Endothelial cell of umbilical vein (primary cell): ENCODE results near the gene PRKCD. TPM values are rescaled to one million over a fixed set of nuclear protein-coding genes. Genes with fewer than 3 reads are reported as not detected.

ENCODE experiments used
- BruUV-seq: library from RNA; stranded (reverse); fragments of 400-500 nt; replicated peaks from 2 replicates; lab custom pipeline; 2021; lab: Mats Ljungman, UMichigan
- CTCF ChIA-PET: fragments of 300-600, 350-600 bp; sonication (Branson Sonifier 250); formaldehyde crosslinking; loops from one replicate; lab custom pipeline; 2021; ENCODE audit warnings: antibody characterized with exemption, inconsistent platforms; lab: Charles Lee
- POLR2A ChIA-PET: fragments of 300-600, 350-600 bp; sonication (Branson Sonifier 250); formaldehyde crosslinking; loops from one replicate; lab custom pipeline; 2021; ENCODE audit warnings: antibody characterized with exemption, inconsistent platforms; lab: Charles Lee
- DNase-seq: peaks from one replicate; pipeline ENCODE4 v3.0.0-alpha.2; 2011; ENCODE audit warnings: low read depth, low spot score
- FAIRE-seq: peaks from 2 replicates; lab custom pipeline; 2011; peaks lifted over from hg19 to GRCh38; lab: Jason Lieb, UNC
- H2AFZ ChIP-seq: 2 replicates; pipeline ENCODE4 v1.6.0; 2012; ENCODE audit warnings: low read depth, low read length, control low read depth, inconsistent platforms
- H3K27ac ChIP-seq: 2 replicates; pipeline ENCODE4 v1.5.1; 2011; ENCODE audit warnings: low read depth, mild to moderate bottlenecking, control low read depth, low read length, moderate library complexity; ENCODE audit not compliant: insufficient read depth
- H3K27me3 ChIP-seq, 2 experiments: 2 replicates each; pipeline versions ENCODE4 v1.6.0 to v1.6.1; 2011; ENCODE audit warnings: low read length in 2 of 2, mixed read lengths in 1 of 2; ENCODE audit not compliant: control insufficient read depth in 2 of 2, insufficient read depth in 2 of 2
- H3K36me3 ChIP-seq, 2 experiments: 2 replicates in 1 of 2; 3 replicates in 1 of 2; pipeline ENCODE4 v1.5.1; 2011; ENCODE audit warnings: low read length in 2 of 2, mild to moderate bottlenecking in 1 of 2, moderate library complexity in 1 of 2; ENCODE audit not compliant: control insufficient read depth in 2 of 2, insufficient read depth in 2 of 2; ENCODE audit errors: extremely low read depth in 1 of 2
- H3K4me1 ChIP-seq: 3 replicates; pipeline ENCODE4 v1.5.1; 2011; ENCODE audit warnings: mild to moderate bottlenecking, low read length; ENCODE audit not compliant: control insufficient read depth, insufficient read depth; ENCODE audit errors: extremely low read depth
- H3K4me2 ChIP-seq: 2 replicates; pipeline ENCODE4 v1.6.1; 2011; ENCODE audit warnings: low read length, control low read depth, mixed read lengths; ENCODE audit not compliant: insufficient read depth
- H3K4me3 ChIP-seq, 3 experiments: fragments of 200-600 bp in 1 of 3; sonication (generic), shearing (Covaris generic) in 1 of 3; replicated peaks in 1 of 3; 2 replicates each; pipeline ENCODE4 v1.5.1; 2011 to 2016; ENCODE audit warnings: control low read depth in 3 of 3, low read length in 3 of 3, mild to moderate bottlenecking in 2 of 3, inconsistent platforms in 1 of 3, low read depth in 1 of 3, moderate library complexity in 1 of 3; ENCODE audit not compliant: insufficient read depth in 1 of 3
- H3K79me2 ChIP-seq: 2 replicates; pipeline ENCODE4 v1.6.0; 2012; ENCODE audit warnings: low read length, inconsistent platforms; ENCODE audit not compliant: control insufficient read depth, insufficient read depth
- H3K9ac ChIP-seq: replicated peaks from 2 replicates; pipeline ENCODE3; 2011; ENCODE audit warnings: low read length, control low read depth; ENCODE audit not compliant: insufficient read depth; ENCODE audit errors: extremely low read depth
- H3K9me1 ChIP-seq: replicated peaks from 3 replicates; pipeline ENCODE4 v1.6.0; 2011; ENCODE audit warnings: mild to moderate bottlenecking, low read length; ENCODE audit not compliant: control insufficient read depth, insufficient read depth; ENCODE audit errors: extremely low read depth
- H3K9me3 ChIP-seq: replicated peaks from 2 replicates; pipeline ENCODE4 v1.5.1; 2012; ENCODE audit warnings: low read length, inconsistent platforms; ENCODE audit not compliant: control insufficient read depth, insufficient read depth
- H4K20me1 ChIP-seq: replicated peaks from 2 replicates; pipeline ENCODE3; 2011; ENCODE audit warnings: mild to moderate bottlenecking, low read length; ENCODE audit not compliant: control insufficient read depth, insufficient read depth; ENCODE audit errors: extremely low read depth
- EZH2 ChIP-seq: IDR thresholded peaks from 2 replicates; pipeline ENCODE4 v1.6.1; 2012; ENCODE audit warnings: borderline replicate concordance, low read depth, mild to moderate bottlenecking, moderate library complexity, low read length, inconsistent platforms; ENCODE audit not compliant: severe bottlenecking
- FOS ChIP-seq: IDR thresholded peaks from 2 replicates; pipeline ENCODE4 v1.6.1; 2011; ENCODE audit warnings: mild to moderate bottlenecking, low read length, moderate library complexity, borderline replicate concordance; ENCODE audit not compliant: insufficient read depth
- GATA2 ChIP-seq: IDR thresholded peaks from 2 replicates; pipeline ENCODE4 v1.7.0; 2011; ENCODE audit warnings: low read depth, mild to moderate bottlenecking, moderate library complexity, mixed read lengths, low read length; ENCODE audit not compliant: insufficient read length, insufficient read depth
- JUN ChIP-seq: IDR thresholded peaks from 2 replicates; pipeline ENCODE4 v1.6.1; 2011; ENCODE audit warnings: borderline replicate concordance, low read depth; ENCODE audit not compliant: insufficient read length, insufficient read depth
- MYC ChIP-seq: IDR thresholded peaks from one replicate; pipeline ENCODE4 v1.6.1; 2011; ENCODE audit warnings: mild to moderate bottlenecking, low read depth, low read length
- POLR2A ChIP-seq: IDR thresholded peaks from 2 replicates; pipeline ENCODE4 v1.6.1; 2012; ENCODE audit warnings: low read depth, mild to moderate bottlenecking, control low read depth, low read length
- POLR2AphosphoS5 ChIP-seq: IDR thresholded peaks from 2 replicates; pipeline ENCODE4 v1.6.1; 2012; ENCODE audit warnings: low read depth, mild to moderate bottlenecking, control low read depth, low read length, moderate library complexity; ENCODE audit not compliant: insufficient read depth
- dilution Hi-C: fragments of 300-500 bp; cut with MboI; formaldehyde crosslinking; loops from one replicate; pipeline ENCODE4 v1.15.0; 2019; ENCODE audit warnings: low sequenced_read_pairs; ENCODE audit not compliant: extremely low pct_ligation_motif_present
- intact Hi-C: fragments of 100-400 bp; cut with micrococcal nuclease; formaldehyde crosslinking; loops from one replicate; pipeline ENCODE4 v1.10.0; 2022
- polyA plus RNA-seq, 4 experiments: library from polyadenylated mRNA; depleted of rRNA in 3 of 4; stranded (reverse) in 3 of 4; unstranded in 1 of 4; fragments of >200 nt; gene quantifications; 2 replicates each; pipeline versions ENCODE4 v1.2.1 to v1.2.3, GENCODE V29; 2011 to 2012; ENCODE audit warnings: missing spikeins in 1 of 4
- total RNA-seq: library from RNA; stranded (reverse); gene quantifications from 2 replicates; pipeline ENCODE4 v1.2.3, GENCODE V29; 2021
- TF ChIP-seq, protein P1 (sequence below), 2 donors: IDR thresholded peaks; 1 replicate in 1 of 2; 2 replicates in 1 of 2; pipeline ENCODE4 v1.5.1; 2011; ENCODE audit warnings: low read length in 2 of 2, mild to moderate bottlenecking in 2 of 2, moderate library complexity in 2 of 2, control low read depth in 1 of 2, inconsistent platforms in 1 of 2, low read depth in 1 of 2; ENCODE audit not compliant: insufficient read depth in 1 of 2; ENCODE audit errors: extremely low read depth in 1 of 2
- TF ChIP-seq, protein P2 (sequence below): IDR thresholded peaks from 2 replicates; pipeline ENCODE4 v1.6.1; 2011; ENCODE audit not compliant: insufficient read depth, insufficient read length

The PRKCD gene
- total and polyA plus RNA-seq, 2 donors (not counting 3 experiments of a cell fraction or from before 2014, with no cell fraction given), result 15.5 to 19.0 TPM

DNA sequence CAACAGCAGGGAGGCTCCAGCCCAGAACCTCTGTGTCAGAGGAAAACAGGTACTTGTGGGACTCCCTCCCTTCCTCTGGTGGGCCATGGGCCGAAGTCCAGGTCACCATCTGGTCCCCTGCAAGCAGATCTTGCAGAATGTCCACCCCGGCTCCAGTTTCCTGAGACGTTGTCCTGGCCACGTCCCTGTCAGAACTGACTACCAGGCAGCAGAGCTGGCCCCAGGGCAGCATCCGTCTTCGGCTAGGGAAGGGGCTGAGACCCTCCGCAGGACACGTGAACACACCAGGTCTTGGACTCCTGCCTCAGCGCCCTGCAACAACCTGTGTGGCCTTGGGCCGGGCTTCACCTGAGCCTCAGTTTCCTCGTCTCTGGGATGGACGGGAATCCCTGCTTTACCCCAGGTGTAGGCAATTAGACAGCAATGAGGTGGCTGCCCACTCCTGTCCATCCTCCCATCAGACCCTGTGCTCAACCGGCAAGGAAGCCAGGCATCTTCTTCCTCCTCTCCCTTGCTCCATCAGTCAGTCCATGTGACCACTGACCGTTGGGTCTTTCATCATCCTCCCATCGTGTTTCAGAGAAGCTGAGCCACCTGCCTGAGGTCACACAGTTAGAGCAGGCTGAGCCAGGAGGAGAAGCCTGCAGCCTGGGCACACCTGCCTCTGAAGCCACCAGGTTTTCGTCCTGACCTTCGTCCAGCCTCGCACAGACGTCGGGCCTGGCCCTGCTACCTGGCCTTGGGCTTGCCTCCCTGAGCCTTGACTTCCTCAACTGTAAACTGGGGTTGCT lies 8.9 kb upstream of the PRKCD start:
- POLR2A ChIA-PET, result no interaction called here
- peaks cover 0 to 2% of the 10 kb centered on the region in 2 experiments for H3K27me3 ChIP-seq
- H3K4me2 ChIP-seq, result no peak overlapping the region
- no peaks in the 10 kb centered on the region for H3K9me1 ChIP-seq
- H3K4me1 ChIP-seq, result no peaks in the 10 kb centered on the region
- H3K9ac ChIP-seq, result no peak overlapping the region
- dilution Hi-C loops, result no loop called here
- intact Hi-C loops, result no loop called here
- no peaks in the 10 kb centered on the region for H3K79me2 ChIP-seq
- H4K20me1 ChIP-seq, result no peaks in the 10 kb centered on the region
- H3K9me3 ChIP-seq, result no peaks in the 10 kb centered on the region
- no peak overlapping the region for H3K27ac ChIP-seq
- H3K4me3 ChIP-seq, result no peak overlapping the region
- no peak overlapping the region for H2AFZ ChIP-seq
- no TSS peak for BruUV-seq
- H3K36me3 ChIP-seq, result no peaks in the 10 kb centered on the region
- TF ChIP-seq GATA2, result no peak
- TF ChIP-seq MYC, result no peak
- no peak for TF ChIP-seq JUN
- DNase-seq (no peak), FAIRE-seq (no peak)
- CTCF ChIA-PET, result interaction anchor here (0.9 kb wide), 1 partner anchor 18 kb away, joined by 4 read pairs; no protein-coding TSS in a partner anchor

DNA sequence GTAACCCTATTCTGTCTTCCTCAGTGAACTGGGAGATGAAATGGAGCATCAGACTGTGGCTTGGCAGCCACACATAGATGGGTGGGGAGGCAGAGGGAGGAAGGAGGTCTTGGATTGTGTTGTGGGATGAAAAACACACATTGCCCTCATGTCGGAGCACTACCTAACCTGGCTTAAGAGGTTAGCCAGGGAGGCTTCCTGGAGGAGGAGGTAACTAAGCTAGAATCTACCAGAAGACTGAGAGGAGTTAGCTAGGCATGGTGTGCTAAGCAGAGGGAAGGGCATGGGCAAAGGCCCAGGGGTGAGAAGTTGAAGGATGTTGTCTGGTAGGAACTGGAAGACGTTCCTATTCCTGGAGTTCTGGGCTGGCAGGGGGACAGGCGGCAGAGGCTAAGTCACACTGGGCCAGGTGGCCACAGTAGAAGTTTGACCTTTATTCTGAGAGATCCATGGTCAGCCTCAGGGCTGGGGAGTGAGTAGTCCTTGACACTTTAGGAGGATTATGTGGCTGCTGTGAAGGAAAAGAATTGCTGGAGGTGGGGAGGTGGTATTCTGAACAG lies 7.7 kb upstream of the PRKCD start:
- ChIA-PET POLR2A (no interaction called here), CTCF (interaction anchor here (1.0 to 4.2 kb wide), 2 partner anchors 19 to 43 kb away, joined by 3 to 14 read pairs; no protein-coding TSS in a partner anchor)
- no peak for FAIRE-seq
- Histone ChIP-seq H3K4me1 (no peaks in the 10 kb centered on the region), H3K36me3 (no peaks in the 10 kb centered on the region), H2AFZ (no peak overlapping the region), H3K27ac (no peak overlapping the region), H3K4me3 (no peak overlapping the region), H3K9me1 (no peaks in the 10 kb centered on the region), H3K4me2 (no peak overlapping the region), H3K79me2 (no peaks in the 10 kb centered on the region), H3K27me3 (peaks cover 0 to 2% of the 10 kb centered on the region in 2 experiments), H3K9me3 (no peaks in the 10 kb centered on the region), H4K20me1 (no peaks in the 10 kb centered on the region), H3K9ac (no peak overlapping the region)
- TF ChIP-seq POLR2AphosphoS5 (no peak), GATA2 (no peak), POLR2A (no peak), MYC (no peak), FOS (no peak), EZH2 (no peak), JUN (no peak)
- TF ChIP-seq, protein P1, sequence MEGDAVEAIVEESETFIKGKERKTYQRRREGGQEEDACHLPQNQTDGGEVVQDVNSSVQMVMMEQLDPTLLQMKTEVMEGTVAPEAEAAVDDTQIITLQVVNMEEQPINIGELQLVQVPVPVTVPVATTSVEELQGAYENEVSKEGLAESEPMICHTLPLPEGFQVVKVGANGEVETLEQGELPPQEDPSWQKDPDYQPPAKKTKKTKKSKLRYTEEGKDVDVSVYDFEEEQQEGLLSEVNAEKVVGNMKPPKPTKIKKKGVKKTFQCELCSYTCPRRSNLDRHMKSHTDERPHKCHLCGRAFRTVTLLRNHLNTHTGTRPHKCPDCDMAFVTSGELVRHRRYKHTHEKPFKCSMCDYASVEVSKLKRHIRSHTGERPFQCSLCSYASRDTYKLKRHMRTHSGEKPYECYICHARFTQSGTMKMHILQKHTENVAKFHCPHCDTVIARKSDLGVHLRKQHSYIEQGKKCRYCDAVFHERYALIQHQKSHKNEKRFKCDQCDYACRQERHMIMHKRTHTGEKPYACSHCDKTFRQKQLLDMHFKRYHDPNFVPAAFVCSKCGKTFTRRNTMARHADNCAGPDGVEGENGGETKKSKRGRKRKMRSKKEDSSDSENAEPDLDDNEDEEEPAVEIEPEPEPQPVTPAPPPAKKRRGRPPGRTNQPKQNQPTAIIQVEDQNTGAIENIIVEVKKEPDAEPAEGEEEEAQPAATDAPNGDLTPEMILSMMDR (IDR thresholded peaks at IDR 0.05; ENCODE audit: extremely low read depth in 1 of 2, insufficient read depth in 1 of 2, low read depth in 1 of 2, low read length in 2 of 2), result no peak
- TF ChIP-seq, protein P2, sequence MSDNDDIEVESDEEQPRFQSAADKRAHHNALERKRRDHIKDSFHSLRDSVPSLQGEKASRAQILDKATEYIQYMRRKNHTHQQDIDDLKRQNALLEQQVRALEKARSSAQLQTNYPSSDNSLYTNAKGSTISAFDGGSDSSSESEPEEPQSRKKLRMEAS, result no peak
- intact Hi-C loops, result no loop called here
- dilution Hi-C loops, result no loop called here
- BruUV-seq, result no TSS peak
- DNase-seq, result no peak
